Activated T-cell treated with anti-CD3 and anti-CD28 coated beads, Interleukin-2, amount 50 U/mL, for 4 hours (primary cell): ENCODE results near the gene OR8D4. TPM values are rescaled to one million over a fixed set of nuclear protein-coding genes. Genes with fewer than 3 reads are reported as not detected.

Experiments
- ATAC-seq, 2 donors: fragments of 200-7000 bp; cut with Tn5 transposase; one replicate each; pipeline ENCODE4 v1.10.0; 2021
- DNase-seq: peaks from one replicate; pipeline ENCODE4 v3.0.0-alpha.2; 2020
- H3K27me3 Mint-ChIP-seq: one replicate; pipeline ENCODE4 v1.8.0; 2021; ENCODE audit warnings: low read depth, mixed read lengths
- H3K36me3 Mint-ChIP-seq: one replicate; pipeline ENCODE4 v1.8.0; 2022; ENCODE audit warnings: mixed read lengths; ENCODE audit not compliant: insufficient read depth
- H3K4me1 Mint-ChIP-seq: one replicate; pipeline ENCODE4 v1.8.0; 2021; ENCODE audit warnings: low read depth, mixed read lengths
- H3K4me3 Mint-ChIP-seq: one replicate; pipeline ENCODE4 v1.8.0; 2021; ENCODE audit warnings: mild to moderate bottlenecking, moderate library complexity, mixed read lengths
- H3K9me3 Mint-ChIP-seq: one replicate; pipeline ENCODE4 v1.8.0; 2021; ENCODE audit warnings: mixed read lengths
- total RNA-seq, 3 donors: library from RNA; stranded (reverse); gene quantifications; one replicate each; pipeline ENCODE4 v1.2.1, GENCODE V29; 2021

The OR8D4 gene
- total RNA-seq, 3 donors from 2014 or later: not detected

- no peaks in the 10 kb centered on the region for H3K4me1 Mint-ChIP-seq
- no peaks in the 10 kb centered on the region for H3K36me3 Mint-ChIP-seq
- H3K4me3 Mint-ChIP-seq: no peak within 1 kb of the TSS
- no peak for ATAC-seq
- DNase-seq: no peak
- H3K9me3 Mint-ChIP-seq: peaks cover 3% of the 10 kb centered on the region
- peaks cover 4% of the 10 kb centered on the region for H3K27me3 Mint-ChIP-seq
These were observed 37.4 kb downstream of the OR8D4 start, which contains the start of gene OR4D5 for GRCh38 chr11:123939317-123939716. Gene OR4D5, plus strand, starts transcription at chr11:123939617. Its CDS starts 0 bp downstream, at chr11:123939617.

DNA sequence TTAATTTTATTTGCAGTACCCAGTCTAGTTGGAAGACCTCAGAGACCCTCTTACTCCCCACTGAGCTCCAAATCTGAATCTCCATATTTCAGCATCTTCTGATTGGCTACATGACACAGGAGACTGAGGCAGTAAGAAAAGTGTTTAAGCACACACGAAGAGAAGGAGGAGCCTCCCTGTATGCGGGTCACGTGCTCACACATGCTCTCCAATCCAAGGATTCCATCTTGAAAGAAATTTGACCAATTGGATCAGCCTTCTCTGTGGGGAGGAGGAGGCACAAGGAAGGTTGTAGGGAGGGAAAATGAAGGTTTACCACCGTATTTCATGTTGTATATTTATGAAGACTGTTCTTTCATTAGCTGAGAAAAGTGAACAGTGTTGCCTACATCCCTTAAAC, 40.4 kb downstream of the OR8D4 start:
- H3K4me3 Mint-ChIP-seq: no peak overlapping the region
- H3K4me1 Mint-ChIP-seq: no peaks in the 10 kb centered on the region
- H3K27me3 Mint-ChIP-seq: peaks cover 4% of the 10 kb centered on the region
- peaks cover 3% of the 10 kb centered on the region for H3K9me3 Mint-ChIP-seq
- DNase-seq (no peak), ATAC-seq (no peak)
- no peaks in the 10 kb centered on the region for H3K36me3 Mint-ChIP-seq

- Mint-ChIP-seq H3K9me3 (peaks cover 3% of the 10 kb centered on the region), H3K36me3 (no peaks in the 10 kb centered on the region), H3K4me3 (no peak within 1 kb of the TSS), H3K4me1 (no peaks in the 10 kb centered on the region), H3K27me3 (peaks cover 4% of the 10 kb centered on the region)
- no peak for ATAC-seq
- DNase-seq: no peak
These were observed 41.8 kb downstream of the OR8D4 start, which contains the start of gene OR6T1 for GRCh38 chr11:123943738-123944137. Gene OR6T1, minus strand, starts transcription at chr11:123943838. Its CDS starts 0 bp downstream, at chr11:123943838.

- Mint-ChIP-seq H3K27me3 (no peaks in the 10 kb centered on the region), H3K4me1 (no peaks in the 10 kb centered on the region), H3K36me3 (no peaks in the 10 kb centered on the region), H3K4me3 (no peak overlapping the region), H3K9me3 (peaks cover 3% of the 10 kb centered on the region)
- ATAC-seq (no peak), DNase-seq (no peak)
These were observed 43.2 kb downstream of the OR8D4 start for GRCh38 chr11:123945132-123945531.

- no peaks in the 10 kb centered on the region for H3K4me1 Mint-ChIP-seq
- DNase-seq (no peak), ATAC-seq (no peak)
- H3K36me3 Mint-ChIP-seq: no peaks in the 10 kb centered on the region
- no peaks in the 10 kb centered on the region for H3K27me3 Mint-ChIP-seq
- H3K9me3 Mint-ChIP-seq: no peaks in the 10 kb centered on the region
- H3K4me3 Mint-ChIP-seq: no peak overlapping the region
These were observed 54.8 kb downstream of the OR8D4 start for GRCh38 chr11:123956752-123957151.

Other genes starting within 250 kb of the OR8D4 start
- gene SCN3B, start 247.5 kb upstream of the OR8D4 start, total RNA-seq: not detected
- gene ZNF202, start 160.5 kb upstream of the OR8D4 start, total RNA-seq: 10 to 100 TPM; 19.9 to 20.6 (median 20.3) TPM
- gene OR6X1, start 147.6 kb upstream of the OR8D4 start, total RNA-seq: not detected
- gene OR6M1, start 95.8 kb upstream of the OR8D4 start, total RNA-seq: not detected
- gene TMEM225, start 16.5 kb upstream of the OR8D4 start, total RNA-seq: not detected
- gene OR4D5, start 37.5 kb downstream of the OR8D4 start, total RNA-seq: not detected
- not detected for gene OR6T1, start 41.7 kb downstream of the OR8D4 start, total RNA-seq
- not detected for gene OR10S1, start 75.6 kb downstream of the OR8D4 start, total RNA-seq
- gene OR10G6, start 93.0 kb downstream of the OR8D4 start, total RNA-seq: not detected
- gene OR10G4, start 110.8 kb downstream of the OR8D4 start, total RNA-seq: not detected
- not detected for gene OR10G9, start 120.8 kb downstream of the OR8D4 start, total RNA-seq
- gene OR10G8, start 124.6 kb downstream of the OR8D4 start, total RNA-seq: not detected
- gene OR10G7, start 139.2 kb downstream of the OR8D4 start, total RNA-seq: not detected
- gene VWA5A, start 213.3 kb downstream of the OR8D4 start, total RNA-seq: 1 to 10 TPM; 1.5 to 1.8 (median 1.7) TPM